ENCODE measurements around the gene PPP1R3E.
"Not testable (repeated sequence)": the region's sequence is repeated elsewhere in the genome, so short reads cannot be mapped to it uniquely, and the experiment has no call there.

GRCh38 chr14:23260849-23261248 is 41.8 kb downstream of the PPP1R3E start:
- TF ChIP-seq CTCF, POLR2A (IDR thresholded peaks at IDR 0.05): not testable (repeated sequence)

All from Peyer's patch (tissue), 4 donors.